ENCODE results near the gene TAL1.

Gene TAL1

DNA sequence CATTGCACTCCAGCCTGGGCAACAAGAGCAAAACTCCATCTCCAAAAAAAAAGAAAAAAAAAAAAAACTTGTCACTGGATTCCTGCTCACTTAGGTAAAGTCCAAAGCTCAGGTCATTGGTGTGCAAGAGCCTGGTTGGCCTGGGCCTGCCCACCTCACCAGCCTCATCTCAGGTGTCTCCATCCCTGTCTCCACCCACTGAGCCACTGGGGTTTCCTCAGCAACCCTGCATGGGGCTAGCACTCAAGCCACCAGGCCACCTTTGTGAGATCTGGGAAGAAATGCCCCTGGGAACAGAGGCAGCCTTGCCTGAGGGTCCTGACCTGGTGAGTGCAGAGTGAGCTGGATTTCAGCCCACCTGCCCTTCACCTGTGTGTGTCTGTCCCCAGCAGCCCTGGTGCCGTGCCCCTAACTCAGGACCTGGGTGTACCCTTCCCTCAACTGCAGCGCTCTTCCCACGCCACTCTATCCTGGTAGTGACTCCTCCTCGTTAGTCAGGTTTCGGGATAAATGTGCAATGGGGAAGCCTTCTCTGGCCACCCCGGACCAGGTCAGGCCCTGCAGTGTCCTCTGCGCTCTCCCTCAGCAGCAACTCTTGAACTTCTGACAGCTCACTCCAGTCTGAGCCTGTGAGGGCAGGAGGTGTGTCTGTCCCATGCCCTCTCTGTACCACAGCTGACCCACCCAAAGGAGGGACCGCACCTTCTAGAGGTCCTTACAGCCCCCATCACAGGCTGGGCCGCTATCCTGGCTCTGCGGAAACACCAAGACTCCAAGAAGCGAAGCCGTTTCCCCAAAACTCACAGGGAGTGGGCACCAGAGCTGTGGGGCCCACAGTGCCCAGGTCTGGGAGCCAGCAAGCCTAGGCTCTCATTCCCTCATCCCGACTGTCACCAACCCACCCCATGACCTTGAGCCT is 45.5 kb downstream of the TAL1 start:
- DNase-seq, result no peak

DNA sequence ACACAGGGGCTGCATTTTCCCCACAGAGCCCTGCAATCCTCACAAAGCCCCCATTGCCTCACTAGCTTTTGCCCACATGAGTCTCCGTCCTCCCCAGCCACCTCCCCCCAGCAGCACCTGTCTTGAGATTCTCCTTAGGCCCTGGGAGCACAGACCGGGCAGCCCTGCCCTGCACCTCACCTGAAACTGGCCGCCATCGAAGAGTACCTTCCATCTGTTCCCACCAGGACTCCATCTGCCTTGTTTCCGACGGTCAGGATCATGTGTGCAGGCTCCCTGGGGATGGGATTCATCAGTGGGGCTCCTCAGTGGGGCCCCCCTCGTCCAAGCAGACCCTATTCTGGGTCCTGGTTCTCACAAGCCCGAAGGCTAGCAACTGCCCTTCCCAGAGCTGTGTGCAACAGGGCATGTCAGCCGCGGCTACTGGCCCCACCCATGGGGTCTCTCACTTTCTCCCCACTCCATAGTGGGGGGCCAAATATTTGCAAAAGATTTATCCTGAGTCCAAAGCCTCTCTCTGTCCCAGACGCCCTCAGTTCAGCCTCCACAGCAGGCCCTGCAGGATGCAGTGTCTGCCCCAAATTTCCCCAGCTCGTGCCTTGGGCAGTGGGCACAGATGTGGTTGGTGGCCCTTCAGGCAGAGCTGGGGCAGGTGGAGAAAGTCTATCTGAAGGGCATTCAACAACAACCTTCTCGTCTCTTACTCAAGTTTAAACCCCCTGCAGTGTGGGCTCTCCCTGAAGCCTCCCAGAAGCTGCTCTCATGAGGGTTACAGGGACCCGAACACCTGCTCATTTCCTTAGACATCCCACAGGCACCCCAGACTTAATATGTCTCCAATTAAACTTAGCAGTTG is 47.0 kb downstream of the TAL1 start:
- no peak for DNase-seq

GRCh38 chr1:47184090-47184821 is 47.8 kb downstream of the TAL1 start:
- DNase-seq, result no peak

- DNase-seq, result no peak
These were observed 48.5 kb downstream of the TAL1 start for GRCh38 chr1:47183308-47184089.

- DNase-seq, result no peak
These were observed 49.3 kb downstream of the TAL1 start for GRCh38 chr1:47182676-47183235.

DNA sequence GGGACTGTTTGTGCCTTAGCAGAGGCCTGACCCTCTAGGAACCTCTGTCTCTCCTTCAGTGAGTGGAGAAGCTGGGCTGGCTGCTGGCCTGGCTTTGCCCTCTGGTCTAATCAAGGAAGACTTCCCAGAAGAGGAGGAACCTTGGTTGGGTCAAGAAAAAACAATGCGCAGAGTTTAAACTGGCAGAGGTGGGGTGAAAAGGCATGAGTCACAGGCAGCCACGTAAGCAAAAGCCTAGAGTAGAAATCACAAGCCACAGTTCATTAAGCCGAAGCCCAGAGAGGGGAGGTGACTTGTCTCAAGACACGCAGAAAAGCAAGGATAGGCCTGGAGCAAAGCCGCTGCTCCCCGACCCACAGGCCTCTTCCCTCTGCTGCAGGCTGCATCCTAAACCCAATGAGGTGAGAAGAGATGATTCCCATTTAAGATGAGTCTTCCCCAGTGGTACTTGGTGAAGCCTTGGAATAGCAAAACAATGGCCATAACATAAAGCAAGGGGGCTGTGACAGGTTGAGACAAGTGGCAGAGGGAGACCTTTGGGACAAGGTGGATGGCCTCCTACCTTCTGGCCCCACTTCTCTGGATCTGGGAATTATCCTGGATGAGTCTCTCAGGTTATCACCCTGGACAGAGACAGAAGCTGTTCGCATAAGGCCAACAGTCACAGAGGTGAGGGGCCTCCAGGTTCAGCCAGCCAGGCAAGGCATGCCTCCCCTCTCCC is 49.9 kb downstream of the TAL1 start:
- DNase-seq, result no peak

- DNase-seq, result no peak
These were observed 50.7 kb downstream of the TAL1 start for GRCh38 chr1:47181095-47181954.

DNA sequence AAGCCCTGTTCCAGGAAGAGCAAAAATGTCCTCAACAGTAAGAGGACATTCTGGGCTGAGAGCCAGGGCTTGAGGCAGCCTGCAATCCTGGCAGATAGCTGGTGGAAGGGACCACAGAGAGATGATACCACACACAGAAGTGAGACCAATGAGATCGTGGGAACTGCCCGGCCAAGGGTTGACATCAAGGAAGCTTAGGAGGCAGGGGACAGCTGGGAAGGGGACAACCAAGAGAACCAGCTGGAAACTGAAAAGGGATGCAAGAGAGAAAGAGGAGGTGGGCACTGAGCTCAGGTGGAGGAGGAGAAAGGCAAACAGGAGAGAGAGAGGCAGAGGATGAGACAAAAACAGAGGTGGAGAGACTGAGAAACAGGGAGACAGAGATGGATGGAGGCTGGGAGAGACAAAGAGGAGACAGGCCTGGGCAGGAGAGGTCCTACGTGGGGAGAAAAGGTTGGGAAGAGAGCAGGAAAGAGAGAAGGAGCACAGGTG is 51.4 kb downstream of the TAL1 start:
- DNase-seq, result no peak

GRCh38 chr1:47179988-47180563 is 51.9 kb downstream of the TAL1 start:
- DNase-seq, result no peak

GRCh38 chr1:47179017-47179987 is 52.7 kb downstream of the TAL1 start:
- DNase-seq, result peak; percentile 93 to 96

DNA sequence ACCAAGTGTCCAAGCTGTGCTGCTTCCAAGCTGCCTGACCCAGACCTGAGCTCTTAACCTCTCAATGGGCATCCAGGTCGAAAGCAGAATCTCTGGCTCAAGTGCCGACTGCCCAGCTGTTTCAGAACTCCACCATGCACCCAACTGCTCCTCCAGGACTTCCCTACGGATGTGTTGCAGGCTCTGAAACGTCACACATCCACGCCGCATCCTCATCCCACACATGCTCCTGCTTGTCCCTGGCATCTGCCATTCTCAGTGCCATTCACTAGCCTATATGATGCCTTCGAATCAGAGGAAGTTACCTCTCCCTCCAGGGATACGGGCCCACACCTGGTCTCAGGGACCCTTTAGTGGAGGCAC is 53.4 kb downstream of the TAL1 start:
- DNase-seq, result no peak

DNA sequence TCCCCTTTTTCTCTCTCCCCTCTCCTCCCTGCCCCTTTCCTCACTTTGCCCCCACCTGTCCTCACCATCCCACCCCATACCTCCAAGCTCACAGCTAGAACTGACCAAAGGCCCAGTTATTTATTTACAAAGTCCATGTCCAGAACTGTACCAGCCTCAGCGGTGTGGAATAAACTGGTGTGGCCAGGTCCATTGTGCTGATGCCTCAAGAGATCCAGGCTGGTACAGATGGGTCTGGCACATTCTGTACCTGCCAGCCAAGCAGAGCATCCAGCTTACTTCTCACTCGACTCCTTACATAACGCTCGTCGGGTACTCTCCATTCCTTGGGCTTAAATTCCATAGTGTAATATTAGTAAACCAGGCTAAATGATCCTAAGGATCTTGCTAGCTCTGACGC is 54.0 kb downstream of the TAL1 start:
- no peak for DNase-seq

GRCh38 chr1:47175227-47175934 is 56.6 kb downstream of the TAL1 start:
- DNase-seq, result peak; percentile 87 to 90

DNA sequence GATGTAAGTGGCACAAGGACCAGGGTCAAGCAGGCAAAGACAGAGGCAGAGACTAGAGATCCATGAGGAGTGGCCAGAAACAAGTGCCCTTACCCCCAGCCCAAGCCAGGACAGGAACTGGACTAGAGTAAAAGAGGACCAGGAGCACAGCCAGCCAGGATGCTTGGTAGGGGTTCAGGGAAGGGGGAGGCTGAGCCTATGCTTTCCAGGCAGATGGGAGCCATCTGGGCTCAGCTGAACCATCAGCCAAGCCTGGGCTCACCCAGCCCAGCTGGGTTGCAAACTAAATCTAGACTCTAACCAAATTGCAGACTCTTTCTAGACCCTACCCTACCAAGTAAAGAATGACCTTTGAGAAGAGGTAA is 57.4 kb downstream of the TAL1 start:
- no peak for DNase-seq

GRCh38 chr1:47172782-47173181 is 59.2 kb downstream of the TAL1 start:
- DNase-seq, result no peak

Data from Kasumi-1 (cell line).